ENCODE data around the gene DOCK8. TPM values are rescaled to one million over a fixed set of nuclear protein-coding genes. Genes with fewer than 3 reads are reported as not detected.

DOCK8 gene
- total RNA-seq, 1 donor from 2014 or later = 0.54 TPM

- Histone ChIP-seq H2AFZ (replicated peaks) (no peak overlapping the region), H3K9me3 (ENCODE audit: low read depth) (no peaks in the 10 kb centered on the region), H3K36me3 (no peaks in the 10 kb centered on the region), H3K9ac (no peak overlapping the region), H3K79me2 (ENCODE audit: low read depth) (no peaks in the 10 kb centered on the region), H3K4me2 (no peak overlapping the region), H3K4me1 (peaks cover under 1% of the 10 kb centered on the region), H4K20me1 (ENCODE audit: low read depth) (no peaks in the 10 kb centered on the region), H3K4me3 (no peak overlapping the region), H3K27me3 (no peaks in the 10 kb centered on the region), H3F3A (ENCODE audit: low read depth) (no peaks in the 10 kb centered on the region), H3K27ac (no peak overlapping the region)
- DNase-seq (ENCODE audit: low spot score) = no peak
- H3K4me3 Mint-ChIP-seq = no peak overlapping the region
- H3K9me3 Mint-ChIP-seq = no peaks in the 10 kb centered on the region
- no peaks in the 10 kb centered on the region for H3K27me3 Mint-ChIP-seq (ENCODE audit: insufficient read depth, low read depth)
- H3K36me3 Mint-ChIP-seq = no peaks in the 10 kb centered on the region
- H3K4me1 Mint-ChIP-seq = peaks cover 3% of the 10 kb centered on the region
- TF ChIP-seq EZH2 (IDR thresholded peaks at IDR 0.05) = no peak
- no peak for TF ChIP-seq CTCF (IDR thresholded peaks at IDR 0.05)
- TF ChIP-seq EZH2phosphoT487 (IDR thresholded peaks at IDR 0.05) = no peak
- H3K27ac Mint-ChIP-seq = no peak overlapping the region
Observed at GRCh38 chr9:365436-365835, 150.8 kb downstream of the DOCK8 start.

DNA sequence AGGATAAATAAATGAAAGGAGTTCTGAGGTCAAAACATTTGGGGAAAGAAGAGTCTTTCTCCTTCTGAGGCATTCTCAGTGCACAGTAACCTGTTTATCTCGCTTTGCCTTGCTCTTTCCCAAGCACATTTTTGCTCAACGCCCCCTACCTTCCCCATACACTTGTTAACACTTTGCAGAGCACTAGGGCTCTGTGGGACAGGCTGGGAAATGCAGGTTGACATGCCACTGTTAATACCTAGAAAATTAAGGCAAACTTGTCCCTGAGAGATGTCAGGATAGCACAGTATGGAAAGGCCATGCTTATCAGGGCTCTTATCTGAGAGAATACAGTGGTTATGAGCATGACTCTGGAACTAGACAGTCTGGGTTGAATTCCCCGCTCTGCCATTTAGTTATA is 152.0 kb downstream of the DOCK8 start:
- no peak overlapping the region for H3K9ac ChIP-seq
- no peak overlapping the region for H2AFZ ChIP-seq (replicated peaks)
- Mint-ChIP-seq H3K36me3 (no peaks in the 10 kb centered on the region), H3K4me3 (no peak overlapping the region), H3K27me3 (ENCODE audit: insufficient read depth, low read depth) (peaks cover 2% of the 10 kb centered on the region), H3K4me1 (peaks cover 6% of the 10 kb centered on the region), H3K27ac (no peak overlapping the region), H3K9me3 (no peaks in the 10 kb centered on the region)
- H3K4me2 ChIP-seq = no peak overlapping the region
- no peaks in the 10 kb centered on the region for H3K9me3 ChIP-seq (ENCODE audit: low read depth)
- H3F3A ChIP-seq (ENCODE audit: low read depth) = no peaks in the 10 kb centered on the region
- no peak overlapping the region for H3K4me3 ChIP-seq
- no peaks in the 10 kb centered on the region for H4K20me1 ChIP-seq (ENCODE audit: low read depth)
- no peaks in the 10 kb centered on the region for H3K27me3 ChIP-seq
- H3K36me3 ChIP-seq = no peaks in the 10 kb centered on the region
- TF ChIP-seq CTCF (IDR thresholded peaks at IDR 0.05) (peak; percentile 21), EZH2 (IDR thresholded peaks at IDR 0.05) (no peak), EZH2phosphoT487 (IDR thresholded peaks at IDR 0.05) (no peak)
- no peak overlapping the region for H3K27ac ChIP-seq
- peak; percentile 33 for DNase-seq (ENCODE audit: low spot score)
- no peaks in the 10 kb centered on the region for H3K79me2 ChIP-seq (ENCODE audit: low read depth)
- H3K4me1 ChIP-seq = peaks cover 12% of the 10 kb centered on the region

DNA sequence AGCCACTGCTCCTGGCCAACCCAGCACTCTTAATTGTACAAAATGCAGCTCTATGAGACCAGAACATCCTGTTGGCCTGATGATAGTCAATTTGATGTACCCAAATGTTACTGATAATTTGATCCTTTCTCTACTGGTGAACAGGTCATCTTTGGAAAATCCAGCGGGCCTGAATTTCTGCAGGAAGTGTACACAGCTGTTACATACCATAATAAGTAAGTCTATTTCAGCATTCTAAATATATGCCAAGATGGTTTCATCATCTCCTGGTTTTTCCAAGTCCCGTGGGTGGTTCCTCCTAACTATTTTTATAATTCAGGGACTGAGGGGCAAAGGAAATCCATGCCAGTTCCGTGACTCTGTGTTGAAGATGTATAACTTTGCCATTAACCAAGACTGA is 155.4 kb downstream of the DOCK8 start:
- Histone ChIP-seq H3K36me3 (no peaks in the 10 kb centered on the region), H3K4me2 (no peak overlapping the region), H3K9ac (no peak overlapping the region), H3K27ac (no peak overlapping the region), H3K79me2 (ENCODE audit: low read depth) (no peaks in the 10 kb centered on the region), H2AFZ (replicated peaks) (no peak overlapping the region), H3K27me3 (no peaks in the 10 kb centered on the region), H3F3A (ENCODE audit: low read depth) (no peaks in the 10 kb centered on the region), H3K4me1 (peaks cover 12% of the 10 kb centered on the region), H3K4me3 (no peak overlapping the region), H4K20me1 (ENCODE audit: low read depth) (no peaks in the 10 kb centered on the region), H3K9me3 (ENCODE audit: low read depth) (no peaks in the 10 kb centered on the region)
- Mint-ChIP-seq H3K27me3 (ENCODE audit: insufficient read depth, low read depth) (peaks cover 2% of the 10 kb centered on the region), H3K4me3 (no peak overlapping the region), H3K9me3 (no peaks in the 10 kb centered on the region), H3K4me1 (peaks cover 3% of the 10 kb centered on the region), H3K36me3 (no peaks in the 10 kb centered on the region), H3K27ac (no peak overlapping the region)
- DNase-seq (ENCODE audit: low spot score) = no peak
- no peak for TF ChIP-seq CTCF (IDR thresholded peaks at IDR 0.05)
- no peak for TF ChIP-seq EZH2phosphoT487 (IDR thresholded peaks at IDR 0.05)
- no peak for TF ChIP-seq EZH2 (IDR thresholded peaks at IDR 0.05)

All from neural progenitor cell (in vitro differentiated cells).